Keratinocyte (primary cell): ENCODE results near the gene STOM. TPM values are rescaled to one million over a fixed set of nuclear protein-coding genes. Genes with fewer than 3 reads are reported as not detected.

Experiments
- DNase-seq: peaks from one replicate; pipeline ENCODE4 v3.0.0-alpha.2; 2011; ENCODE audit warnings: low read depth, missing footprints, low spot score
- FAIRE-seq: peaks from 2 replicates; lab custom pipeline; 2011; peaks lifted over from hg19 to GRCh38; lab: Jason Lieb, UNC
- H2AFZ ChIP-seq: 2 replicates; pipeline ENCODE4 v1.6.0; 2012; ENCODE audit warnings: low read length, control low read depth, inconsistent platforms; ENCODE audit not compliant: control insufficient read depth
- H3K27ac ChIP-seq: 2 replicates; pipeline ENCODE4 v1.5.1; 2011; ENCODE audit warnings: low read length; ENCODE audit not compliant: control insufficient read depth, insufficient read depth
- H3K27me3 ChIP-seq: 3 replicates; pipeline ENCODE4 v1.6.0; 2011; ENCODE audit warnings: low read length; ENCODE audit not compliant: control insufficient read depth, insufficient read depth; ENCODE audit errors: extremely low read depth
- H3K36me3 ChIP-seq, 2 experiments: 2 replicates in 1 of 2; 3 replicates in 1 of 2; pipeline ENCODE4 v1.5.1; 2011; ENCODE audit warnings: low read length in 2 of 2, mild to moderate bottlenecking in 1 of 2; ENCODE audit not compliant: control insufficient read depth in 2 of 2, insufficient read depth in 2 of 2; ENCODE audit errors: extremely low read depth in 1 of 2
- H3K4me1 ChIP-seq: 3 replicates; pipeline ENCODE4 v1.5.1; 2011; ENCODE audit warnings: low read length; ENCODE audit not compliant: control insufficient read depth, insufficient read depth; ENCODE audit errors: extremely low read depth
- H3K4me2 ChIP-seq: 3 replicates; pipeline ENCODE4 v1.6.0; 2011; ENCODE audit warnings: low read depth, low read length; ENCODE audit not compliant: control insufficient read depth, insufficient read depth; ENCODE audit errors: extremely low read depth
- H3K4me3 ChIP-seq, 3 experiments: fragments of 200-600 bp in 1 of 3; sonication (generic) in 1 of 3; 2 replicates in 2 of 3; 3 replicates in 1 of 3; pipeline ENCODE4 v1.5.1; 2011 to 2016; ENCODE audit warnings: low read length in 3 of 3, mild to moderate bottlenecking in 3 of 3, control low read depth in 2 of 3, inconsistent platforms in 1 of 3, low read depth in 1 of 3, mixed read lengths in 1 of 3, mixed run types in 1 of 3, moderate library complexity in 1 of 3; ENCODE audit not compliant: control insufficient read depth in 2 of 3, insufficient read depth in 2 of 3; ENCODE audit errors: extremely low read depth in 1 of 3
- H3K79me2 ChIP-seq: 2 replicates; pipeline ENCODE4 v1.6.0; 2012; ENCODE audit warnings: low read length; ENCODE audit not compliant: control insufficient read depth, insufficient read depth
- H3K9ac ChIP-seq: 3 replicates; pipeline ENCODE4 v1.6.0; 2011; ENCODE audit warnings: low read length; ENCODE audit not compliant: control insufficient read depth, insufficient read depth; ENCODE audit errors: extremely low read depth
- H3K9me1 ChIP-seq: 3 replicates; pipeline ENCODE4 v1.6.0; 2011; ENCODE audit warnings: low read length; ENCODE audit not compliant: control insufficient read depth, insufficient read depth; ENCODE audit errors: extremely low read depth
- H3K9me3 ChIP-seq: 2 replicates; pipeline ENCODE4 v1.5.1; 2012; ENCODE audit warnings: low read depth, low read length; ENCODE audit not compliant: control insufficient read depth
- H4K20me1 ChIP-seq: 3 replicates; pipeline ENCODE4 v1.6.0; 2011; ENCODE audit warnings: low read length; ENCODE audit not compliant: control insufficient read depth, insufficient read depth; ENCODE audit errors: extremely low read depth
- EZH2 ChIP-seq: IDR thresholded peaks from one replicate; pipeline ENCODE4 v1.6.1; 2012; ENCODE audit warnings: inconsistent platforms, mild to moderate bottlenecking, low read length, moderate library complexity
- dilution Hi-C: fragments of 300-500 bp; cut with MboI; formaldehyde crosslinking; loops from one replicate; pipeline ENCODE4 v1.7.0; 2020; ENCODE audit warnings: low sequenced_read_pairs; ENCODE audit not compliant: extremely low pct_ligation_motif_present
- polyA plus RNA-seq, 5 experiments: library from polyadenylated mRNA; depleted of rRNA in 3 of 5; stranded (reverse) in 3 of 5; stranded (forward) in 1 of 5; unstranded in 1 of 5; fragments of >200 nt; gene quantifications; 1 replicate in 1 of 5; 2 replicates in 3 of 5; 3 replicates in 1 of 5; pipeline versions ENCODE4 v1.2.1 to v1.2.3, GENCODE V29; 2011 to 2012; ENCODE audit warnings: missing spikeins in 2 of 5, low read depth in 1 of 5, low replicate concordance in 1 of 5
- TF ChIP-seq, protein P1 (sequence below), 3 experiments: IDR thresholded peaks in 1 of 3; conservative IDR thresholded peaks in 1 of 3; optimal IDR thresholded peaks in 1 of 3; 2 replicates in 2 of 3; 3 replicates in 1 of 3; pipeline versions ENCODE3 to v1.5.1; 2011; ENCODE audit warnings: low read length in 3 of 3, mild to moderate bottlenecking in 3 of 3, moderate library complexity in 2 of 3, control low read depth in 1 of 3, inconsistent platforms in 1 of 3; ENCODE audit not compliant: insufficient read depth in 2 of 3; ENCODE audit errors: extremely low read depth in 1 of 3

STOM gene
- polyA plus RNA-seq, 1 donor (not counting 4 experiments of a cell fraction or from before 2014, with no cell fraction given), result 121 TPM

DNA sequence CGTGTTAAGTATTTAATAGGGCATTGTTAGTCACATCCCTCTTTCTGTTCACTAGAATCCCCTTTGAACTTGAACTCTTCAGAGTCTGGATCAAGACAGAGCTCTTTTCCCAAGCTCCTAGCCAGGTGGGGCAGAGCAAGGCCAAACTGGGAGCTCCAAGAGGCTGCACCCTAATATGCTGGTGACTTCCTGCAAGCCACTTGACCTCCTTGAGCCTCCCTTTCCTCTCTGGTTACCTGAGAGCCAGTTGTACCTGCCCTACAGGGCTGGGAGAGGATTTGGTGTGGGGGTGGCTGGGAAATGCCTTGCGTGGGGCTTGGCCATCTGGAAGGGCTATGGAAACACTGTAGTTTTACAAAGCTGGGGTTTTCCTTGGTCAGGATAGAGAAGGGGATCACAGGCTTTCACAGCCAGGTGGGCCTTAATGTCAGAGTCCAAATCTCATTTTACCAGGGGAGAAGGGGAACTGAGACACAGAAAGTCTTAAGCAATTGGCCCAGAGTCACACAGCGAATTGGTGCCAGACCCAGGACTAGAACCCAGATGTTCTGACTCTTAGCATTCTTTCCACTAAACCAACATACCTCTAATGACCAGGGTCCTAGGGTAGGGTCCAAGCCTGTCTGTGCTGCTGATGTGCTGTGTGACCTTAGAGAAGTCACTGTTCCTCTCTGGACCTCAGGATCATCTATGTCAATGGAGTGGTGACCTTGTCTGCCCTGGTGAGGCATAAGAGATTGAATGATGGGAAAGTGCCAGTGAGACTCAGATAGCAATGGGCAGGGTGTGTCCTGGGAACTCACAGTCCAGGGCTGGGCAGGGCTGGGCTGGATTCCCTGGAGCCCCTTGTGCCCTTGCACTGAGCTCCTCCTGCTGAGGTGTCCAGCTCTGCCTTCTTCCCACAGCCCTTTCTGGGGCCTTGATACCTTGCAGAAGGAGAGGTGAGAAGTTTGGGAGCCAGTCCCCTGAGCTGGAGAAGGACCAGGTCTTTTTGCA lies 66.3 kb downstream of the STOM start:
- no peak overlapping the region for H3K4me3 ChIP-seq

DNA sequence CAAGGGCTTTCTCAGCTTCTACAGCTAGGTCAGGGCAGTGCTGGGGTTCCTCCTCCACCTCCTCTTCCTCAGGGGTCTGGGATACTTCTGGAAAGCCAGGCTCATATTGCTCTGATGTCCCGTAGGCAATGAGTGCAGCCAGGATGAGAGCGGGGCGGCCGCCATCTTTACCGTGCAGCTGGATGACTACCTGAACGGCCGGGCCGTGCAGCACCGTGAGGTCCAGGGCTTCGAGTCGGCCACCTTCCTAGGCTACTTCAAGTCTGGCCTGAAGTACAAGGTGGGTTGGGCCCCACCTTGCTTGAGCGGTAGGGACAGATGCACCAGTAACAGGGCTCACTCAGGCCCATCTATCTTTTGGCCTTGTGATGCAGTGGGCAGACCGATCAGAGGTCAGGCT lies 67.3 kb downstream of the STOM start:
- no peak for DNase-seq
- Histone ChIP-seq H3K36me3 (peaks cover 11 to 41% of the 10 kb centered on the region in 2 experiments), H4K20me1 (no peaks in the 10 kb centered on the region), H3K27ac (no peak overlapping the region), H3K4me3 (no peak overlapping the region), H3K9ac (no peak overlapping the region), H3K79me2 (no peaks in the 10 kb centered on the region), H3K4me2 (no peak overlapping the region), H3K4me1 (peaks cover 7% of the 10 kb centered on the region), H3K9me1 (no peaks in the 10 kb centered on the region), H3K9me3 (no peaks in the 10 kb centered on the region), H3K27me3 (no peaks in the 10 kb centered on the region), H2AFZ (no peak overlapping the region)
- no peak for FAIRE-seq
- TF ChIP-seq EZH2, result no peak
- dilution Hi-C loops, result no loop called here

More for the DNA sequence above, 66.3 kb downstream of the STOM start:
- H3K27ac ChIP-seq, result no peak overlapping the region
- TF ChIP-seq EZH2, result no peak
- TF ChIP-seq, protein P1, sequence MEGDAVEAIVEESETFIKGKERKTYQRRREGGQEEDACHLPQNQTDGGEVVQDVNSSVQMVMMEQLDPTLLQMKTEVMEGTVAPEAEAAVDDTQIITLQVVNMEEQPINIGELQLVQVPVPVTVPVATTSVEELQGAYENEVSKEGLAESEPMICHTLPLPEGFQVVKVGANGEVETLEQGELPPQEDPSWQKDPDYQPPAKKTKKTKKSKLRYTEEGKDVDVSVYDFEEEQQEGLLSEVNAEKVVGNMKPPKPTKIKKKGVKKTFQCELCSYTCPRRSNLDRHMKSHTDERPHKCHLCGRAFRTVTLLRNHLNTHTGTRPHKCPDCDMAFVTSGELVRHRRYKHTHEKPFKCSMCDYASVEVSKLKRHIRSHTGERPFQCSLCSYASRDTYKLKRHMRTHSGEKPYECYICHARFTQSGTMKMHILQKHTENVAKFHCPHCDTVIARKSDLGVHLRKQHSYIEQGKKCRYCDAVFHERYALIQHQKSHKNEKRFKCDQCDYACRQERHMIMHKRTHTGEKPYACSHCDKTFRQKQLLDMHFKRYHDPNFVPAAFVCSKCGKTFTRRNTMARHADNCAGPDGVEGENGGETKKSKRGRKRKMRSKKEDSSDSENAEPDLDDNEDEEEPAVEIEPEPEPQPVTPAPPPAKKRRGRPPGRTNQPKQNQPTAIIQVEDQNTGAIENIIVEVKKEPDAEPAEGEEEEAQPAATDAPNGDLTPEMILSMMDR (optimal IDR thresholded peaks at IDR 0.05 in 1 of 3, IDR thresholded peaks at IDR 0.05 in 1 of 3, conservative IDR thresholded peaks at IDR 0.05 in 1 of 3; ENCODE audit: extremely low read depth in 1 of 3, insufficient read depth in 2 of 3, low read length in 3 of 3), result no peak
- H4K20me1 ChIP-seq, result no peaks in the 10 kb centered on the region
- no peak overlapping the region for H3K4me2 ChIP-seq
- H3K9me3 ChIP-seq, result no peaks in the 10 kb centered on the region
- H3K9me1 ChIP-seq, result no peaks in the 10 kb centered on the region
- peaks cover 6% of the 10 kb centered on the region for H3K4me1 ChIP-seq
- DNase-seq (no peak), FAIRE-seq (no peak)
- dilution Hi-C loops, result no loop called here
- no peaks in the 10 kb centered on the region for H3K79me2 ChIP-seq
- no peak overlapping the region for H2AFZ ChIP-seq
- H3K9ac ChIP-seq, result no peak overlapping the region
- no peaks in the 10 kb centered on the region for H3K27me3 ChIP-seq
- H3K36me3 ChIP-seq, result peaks cover 11 to 45% of the 10 kb centered on the region in 2 experiments
